GM12892 (cell line): Measurements from ENCODE around the gene GPAT3.

Experiments
- POLR2A ChIP-seq: IDR thresholded peaks from 2 replicates; pipeline ENCODE4 v1.6.1; 2011; ENCODE audit warnings: low read depth, low read length, control low read depth
- POLR2AphosphoS5 ChIP-seq: IDR thresholded peaks from 2 replicates; pipeline ENCODE4 v1.6.1; 2011; ENCODE audit warnings: low read depth, low read length, control low read depth
- TAF1 ChIP-seq: IDR thresholded peaks from 2 replicates; pipeline ENCODE4 v1.6.1; 2011; ENCODE audit warnings: low read depth, mild to moderate bottlenecking, control low read depth, low read length, borderline replicate concordance

DNA sequence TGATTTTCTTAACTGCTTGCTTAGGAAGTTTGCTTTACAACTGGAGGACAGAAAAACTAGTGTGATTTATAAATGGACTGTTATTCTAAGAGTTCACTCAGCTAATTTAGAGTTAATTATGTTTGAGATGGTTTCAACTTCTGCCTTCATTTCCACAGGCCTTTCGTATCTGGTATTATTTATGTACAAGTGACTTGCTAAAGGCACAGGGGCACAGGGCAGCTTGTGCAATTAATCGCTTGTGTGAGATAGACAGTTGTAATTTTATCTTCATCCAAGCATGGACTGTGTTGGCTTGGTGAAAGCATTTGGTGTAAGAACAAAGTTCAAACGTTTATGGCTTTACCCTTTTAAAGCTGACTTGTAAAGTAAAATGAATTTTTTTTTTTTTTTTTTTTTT, 38.3 kb downstream of the GPAT3 start:
- TF ChIP-seq POLR2A: no peak
- TF ChIP-seq TAF1: no peak
- TF ChIP-seq POLR2AphosphoS5: no peak
